Kidney (tissue), 14 donors: Measurements from ENCODE around the gene ZBTB7C. TPM values are rescaled to one million over a fixed set of nuclear protein-coding genes. Genes with fewer than 3 reads are reported as not detected.

ENCODE experiments used
- DNase-seq, 5 donors: peaks; one replicate each; pipeline ENCODE4 v3.0.0-alpha.2; 2013 to 2020
- FAIRE-seq: peaks from 2 replicates; lab custom pipeline; 2012; peaks lifted over from hg19 to GRCh38; lab: Jason Lieb, UNC
- H3K27ac ChIP-seq, 2 donors: one replicate each; pipeline ENCODE4 v1.7.0; 2013; ENCODE audit warnings: low read depth in 2 of 2, low read length in 2 of 2, inconsistent platforms in 1 of 2
- H3K27me3 ChIP-seq: one replicate; pipeline ENCODE4 v1.7.1; 2013; ENCODE audit warnings: low read length, inconsistent platforms; ENCODE audit not compliant: control insufficient read depth, insufficient read depth
- H3K36me3 ChIP-seq, 3 donors: one replicate each; pipeline versions ENCODE4 v1.7.0 to v1.7.1; 2013; ENCODE audit warnings: low read length in 3 of 3, control low read depth in 1 of 3, inconsistent platforms in 1 of 3; ENCODE audit not compliant: insufficient read depth in 3 of 3, control insufficient read depth in 2 of 3
- H3K4me1 ChIP-seq, 3 donors: one replicate each; pipeline versions ENCODE4 v1.7.0 to v1.7.1; 2013; ENCODE audit warnings: low read length in 3 of 3, inconsistent platforms in 1 of 3, low read depth in 1 of 3; ENCODE audit not compliant: control insufficient read depth in 2 of 3, insufficient read depth in 2 of 3
- H3K4me3 ChIP-seq, 3 donors: one replicate each; pipeline versions ENCODE4 v1.7.0 to v1.8.1; 2013; ENCODE audit warnings: low read length in 3 of 3, control low read depth in 1 of 3, inconsistent platforms in 1 of 3
- H3K9ac ChIP-seq, 3 donors: one replicate each; pipeline versions ENCODE4 v1.7.0 to v1.7.1; 2013; ENCODE audit warnings: low read length in 3 of 3, control low read depth in 1 of 3, inconsistent platforms in 1 of 3
- H3K9me3 ChIP-seq, 3 donors: one replicate each; pipeline versions ENCODE4 v1.7.0 to v1.7.1; 2013; ENCODE audit warnings: low read length in 3 of 3, control low read depth in 1 of 3, inconsistent platforms in 1 of 3; ENCODE audit not compliant: control insufficient read depth in 2 of 3, insufficient read depth in 1 of 3
- CTCF ChIP-seq: IDR thresholded peaks from 3 replicates; pipeline ENCODE4 v1.5.1; 2012; ENCODE audit warnings: mild to moderate bottlenecking, moderate library complexity, borderline replicate concordance; ENCODE audit not compliant: insufficient read depth; ENCODE audit errors: extremely low read depth
- intact Hi-C: fragments of 100-400 bp; cut with DNase I; formaldehyde crosslinking; loops from one replicate; pipeline ENCODE4 v1.11.1; 2022
- polyA plus RNA-seq: library from polyadenylated mRNA; stranded (reverse); fragments of 350-450 nt; fragmentation: Illumina TruSeq; extraction: RNeasy Lipid Tissue Mini Kit (QIAGEN cat#74804); gene quantifications from one replicate; pipeline ENCODE4 v1.2.3, GENCODE V29; 2014; ENCODE audit warnings: low read depth, low replicate concordance; ENCODE audit not compliant: insufficient read depth
- total RNA-seq: library from RNA; stranded (reverse); fragmentation: NEBNext Ultra II Directional; extraction: Animal tissue kit (Norgen Biotek cat#: 25700); gene quantifications from one replicate; pipeline ENCODE4 v1.2.1, GENCODE V29; 2021
- donor health status: control.
- donor health status: control.
- donor health status: control.
- donor health status: control.
- donor health status: control.
- donor health status: DM: yes; HTN: yes; CAD: no.
- donor health status: Normal renal cell carcinoma (clear cell type).

ZBTB7C gene
- total and polyA plus RNA-seq, 2 donors from 2014 or later, result 1.8 to 13.8 TPM

- H3K4me1 ChIP-seq, result no peaks in the 10 kb centered on the region
- no peak for TF ChIP-seq CTCF
- intact Hi-C loops, result no loop called here
- FAIRE-seq (no peak), DNase-seq (no peak)
- H3K9me3 ChIP-seq, result no peaks in the 10 kb centered on the region
- no peak overlapping the region for H3K4me3 ChIP-seq
- H3K9ac ChIP-seq, result no peak overlapping the region
- H3K36me3 ChIP-seq, result no peaks in the 10 kb centered on the region
- no peaks in the 10 kb centered on the region for H3K27me3 ChIP-seq
- no peak overlapping the region for H3K27ac ChIP-seq
Observed at GRCh38 chr18:47986620-47987387, 422.4 kb downstream of the ZBTB7C start.

- Histone ChIP-seq H3K27me3 (no peaks in the 10 kb centered on the region), H3K4me3 (no peak overlapping the region), H3K9ac (no peak overlapping the region), H3K4me1 (no peaks in the 10 kb centered on the region), H3K9me3 (no peaks in the 10 kb centered on the region), H3K36me3 (no peaks in the 10 kb centered on the region), H3K27ac (no peak overlapping the region)
- FAIRE-seq, result no peak
- intact Hi-C loops, result no loop called here
- DNase-seq, result no peak
- TF ChIP-seq CTCF, result no peak
Observed at GRCh38 chr18:47985866-47986265, 423.3 kb downstream of the ZBTB7C start.

- no peak for DNase-seq
- Histone ChIP-seq H3K27ac (no peak overlapping the region), H3K9ac (no peak overlapping the region), H3K27me3 (no peaks in the 10 kb centered on the region), H3K9me3 (no peaks in the 10 kb centered on the region), H3K4me3 (no peak overlapping the region), H3K4me1 (no peaks in the 10 kb centered on the region), H3K36me3 (no peaks in the 10 kb centered on the region)
- TF ChIP-seq CTCF, result no peak
- no peak for FAIRE-seq
- intact Hi-C loops, result no loop called here
Observed at GRCh38 chr18:47984991-47985390, 424.2 kb downstream of the ZBTB7C start.

- H3K4me3 ChIP-seq, result no peak overlapping the region
- no peaks in the 10 kb centered on the region for H3K4me1 ChIP-seq
- H3K36me3 ChIP-seq, result no peaks in the 10 kb centered on the region
- FAIRE-seq, result no peak
- DNase-seq, result no peak
- no peak for TF ChIP-seq CTCF
- H3K9ac ChIP-seq, result no peak overlapping the region
- no peak overlapping the region for H3K27ac ChIP-seq
- H3K27me3 ChIP-seq, result no peaks in the 10 kb centered on the region
- intact Hi-C loops, result no loop called here
- no peaks in the 10 kb centered on the region for H3K9me3 ChIP-seq
Observed at GRCh38 chr18:47983946-47984345, 425.2 kb downstream of the ZBTB7C start.
